Peyer's patch (tissue), 4 donors: ENCODE measurements around the gene PQBP1.

Experiments
- POLR2A ChIP-seq, 2 donors: fragments of 450-650 bp; IDR thresholded peaks; one replicate each; pipeline ENCODE4 v1.5.1; 2017; ENCODE audit warnings: antibody characterized with exemption in 2 of 2, mild to moderate bottlenecking in 2 of 2, moderate library complexity in 2 of 2
- TF ChIP-seq, protein P1 (sequence below), 6 experiments: fragments of 450-650 bp in 4 of 6; fragments of 200-600 bp in 2 of 6; sonication (generic) in 1 of 6; IDR thresholded peaks; one replicate each; pipeline ENCODE4 v1.5.1; 2017 to 2019; ENCODE audit warnings: antibody characterized with exemption in 6 of 6, mild to moderate bottlenecking in 3 of 6, moderate library complexity in 1 of 6

- TF ChIP-seq, protein P1, sequence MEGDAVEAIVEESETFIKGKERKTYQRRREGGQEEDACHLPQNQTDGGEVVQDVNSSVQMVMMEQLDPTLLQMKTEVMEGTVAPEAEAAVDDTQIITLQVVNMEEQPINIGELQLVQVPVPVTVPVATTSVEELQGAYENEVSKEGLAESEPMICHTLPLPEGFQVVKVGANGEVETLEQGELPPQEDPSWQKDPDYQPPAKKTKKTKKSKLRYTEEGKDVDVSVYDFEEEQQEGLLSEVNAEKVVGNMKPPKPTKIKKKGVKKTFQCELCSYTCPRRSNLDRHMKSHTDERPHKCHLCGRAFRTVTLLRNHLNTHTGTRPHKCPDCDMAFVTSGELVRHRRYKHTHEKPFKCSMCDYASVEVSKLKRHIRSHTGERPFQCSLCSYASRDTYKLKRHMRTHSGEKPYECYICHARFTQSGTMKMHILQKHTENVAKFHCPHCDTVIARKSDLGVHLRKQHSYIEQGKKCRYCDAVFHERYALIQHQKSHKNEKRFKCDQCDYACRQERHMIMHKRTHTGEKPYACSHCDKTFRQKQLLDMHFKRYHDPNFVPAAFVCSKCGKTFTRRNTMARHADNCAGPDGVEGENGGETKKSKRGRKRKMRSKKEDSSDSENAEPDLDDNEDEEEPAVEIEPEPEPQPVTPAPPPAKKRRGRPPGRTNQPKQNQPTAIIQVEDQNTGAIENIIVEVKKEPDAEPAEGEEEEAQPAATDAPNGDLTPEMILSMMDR (IDR thresholded peaks at IDR 0.05): no peak
- no peak for TF ChIP-seq POLR2A (IDR thresholded peaks at IDR 0.05)
Measured at GRCh38 chrX:48924270-48924669, 26.5 kb downstream of the PQBP1 start.
